Transverse colon (tissue), 4 donors: Measurements from ENCODE around the gene CEND1.
A peak's percentile ranks its signal among the peaks of the same experiment; 100 is the strongest.

Experiments
- POLR2AphosphoS5 ChIP-seq, 3 donors: sonication (generic); formaldehyde crosslinking; IDR thresholded peaks; one replicate each; pipeline ENCODE4 v1.6.1; 2016; ENCODE audit warnings: antibody characterized with exemption in 3 of 3
- TF ChIP-seq, protein P1 (sequence below), 5 experiments: fragments of 200-600 bp in 3 of 5; fragments of 450-650 bp in 2 of 5; sonication (generic) in 3 of 5; IDR thresholded peaks; 1 replicate in 2 of 5; 2 replicates in 3 of 5; pipeline ENCODE4 v1.5.1; 2016 to 2017; ENCODE audit warnings: antibody characterized with exemption in 5 of 5, inconsistent platforms in 3 of 5, mild to moderate bottlenecking in 2 of 5, moderate library complexity in 1 of 5

DNA sequence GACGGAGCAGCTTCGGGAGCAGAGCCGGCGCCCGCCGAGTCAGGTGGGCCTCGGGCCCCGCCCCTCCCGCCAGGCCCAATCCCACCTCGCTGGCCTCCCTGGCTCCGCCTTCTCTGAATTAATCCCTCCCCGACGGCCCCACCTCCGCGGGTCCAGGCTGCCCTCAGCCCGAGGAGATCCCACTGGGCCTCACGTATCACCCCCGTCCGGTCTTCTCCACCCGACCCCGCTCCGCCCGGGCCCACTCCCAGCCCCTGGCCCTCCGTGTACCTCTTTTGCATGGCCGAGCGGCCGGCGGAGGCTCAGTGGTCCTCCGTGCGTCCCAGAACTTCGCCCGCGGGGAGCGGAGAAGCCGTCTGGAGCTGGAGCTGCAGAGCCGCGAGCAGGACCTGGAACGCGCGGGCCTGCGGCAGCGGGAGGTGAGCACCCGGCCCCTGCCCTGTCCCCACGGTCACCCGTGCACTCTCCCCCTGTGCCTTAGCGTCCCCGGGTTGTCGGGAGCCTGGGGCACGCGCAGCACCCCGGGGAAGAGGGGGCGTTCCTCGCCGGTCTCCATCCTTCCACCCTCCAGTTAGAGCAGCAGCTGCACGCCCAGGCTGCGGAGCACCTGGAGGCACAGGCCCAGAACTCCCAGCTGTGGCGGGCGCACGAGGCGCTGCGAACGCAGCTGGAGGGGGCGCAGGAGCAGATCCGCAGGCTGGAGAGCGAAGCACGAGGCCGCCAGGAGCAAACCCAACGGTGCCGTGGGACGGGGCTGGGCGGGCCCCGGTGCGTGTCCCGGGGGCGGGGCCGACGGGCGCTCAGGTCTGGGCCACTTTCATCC lies 40.6 kb upstream of the CEND1 start:
- TF ChIP-seq, protein P1, sequence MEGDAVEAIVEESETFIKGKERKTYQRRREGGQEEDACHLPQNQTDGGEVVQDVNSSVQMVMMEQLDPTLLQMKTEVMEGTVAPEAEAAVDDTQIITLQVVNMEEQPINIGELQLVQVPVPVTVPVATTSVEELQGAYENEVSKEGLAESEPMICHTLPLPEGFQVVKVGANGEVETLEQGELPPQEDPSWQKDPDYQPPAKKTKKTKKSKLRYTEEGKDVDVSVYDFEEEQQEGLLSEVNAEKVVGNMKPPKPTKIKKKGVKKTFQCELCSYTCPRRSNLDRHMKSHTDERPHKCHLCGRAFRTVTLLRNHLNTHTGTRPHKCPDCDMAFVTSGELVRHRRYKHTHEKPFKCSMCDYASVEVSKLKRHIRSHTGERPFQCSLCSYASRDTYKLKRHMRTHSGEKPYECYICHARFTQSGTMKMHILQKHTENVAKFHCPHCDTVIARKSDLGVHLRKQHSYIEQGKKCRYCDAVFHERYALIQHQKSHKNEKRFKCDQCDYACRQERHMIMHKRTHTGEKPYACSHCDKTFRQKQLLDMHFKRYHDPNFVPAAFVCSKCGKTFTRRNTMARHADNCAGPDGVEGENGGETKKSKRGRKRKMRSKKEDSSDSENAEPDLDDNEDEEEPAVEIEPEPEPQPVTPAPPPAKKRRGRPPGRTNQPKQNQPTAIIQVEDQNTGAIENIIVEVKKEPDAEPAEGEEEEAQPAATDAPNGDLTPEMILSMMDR (IDR thresholded peaks at IDR 0.05): no peak
- TF ChIP-seq POLR2AphosphoS5 (IDR thresholded peaks at IDR 0.05): peak in 1 of 3 donors; percentile 74
